K562 (cell line): ENCODE results near the gene EZH1. TPM values are rescaled to one million over a fixed set of nuclear protein-coding genes. Genes with fewer than 3 reads are reported as not detected.
A peak's percentile ranks its signal among the peaks of the same experiment; 100 is the strongest.

ENCODE experiments used
- ELF4 ChIP-seq: fragments of 450-650 bp; formaldehyde crosslinking; IDR thresholded peaks from 2 replicates; pipeline ENCODE4 v1.4.0; 2022; ENCODE audit warnings: missing genetic modification characterization
- FOXM1 ChIP-seq, 2 experiments: fragments of 450-650 bp in 1 of 2; sonication (generic) in 1 of 2; formaldehyde crosslinking in 1 of 2; IDR thresholded peaks; 2 replicates each; pipeline versions ENCODE4 v1.6.1 to v1.9.0; 2017 to 2022; ENCODE audit warnings: low read depth in 2 of 2, mild to moderate bottlenecking in 2 of 2, missing genetic modification reagents in 1 of 2, moderate library complexity in 1 of 2
- KAT7 ChIP-seq: sonication (generic); formaldehyde crosslinking; IDR thresholded peaks from 2 replicates; pipeline ENCODE4 v1.8.0; 2022; ENCODE audit warnings: missing genetic modification reagents, mild to moderate bottlenecking, borderline replicate concordance
- L3MBTL2 ChIP-seq: fragments of 450-650 bp; IDR thresholded peaks from 2 replicates; pipeline ENCODE4 v1.6.1; 2016; ENCODE audit warnings: mild to moderate bottlenecking, moderate library complexity
- NEUROD1 ChIP-seq: fragments of 150-350 bp; IDR thresholded peaks from 2 replicates; pipeline ENCODE4 v1.6.1; 2014; ENCODE audit warnings: borderline replicate concordance, low read length, low read depth; ENCODE audit not compliant: partially characterized antibody
- NFYB ChIP-seq: IDR thresholded peaks from 2 replicates; pipeline ENCODE4 v1.6.1; 2011; ENCODE audit warnings: mild to moderate bottlenecking, moderate library complexity; ENCODE audit not compliant: insufficient read length; ENCODE audit errors: extremely low read depth
- NR4A1 ChIP-seq, 2 experiments: fragments of 250-450 bp in 1 of 2; fragments of 450-650 bp in 1 of 2; sonication (Bioruptor Pico) in 1 of 2; IDR thresholded peaks; 2 replicates each; pipeline versions ENCODE4 v1.4.0 to v1.6.1; 2016 to 2020; ENCODE audit warnings: mild to moderate bottlenecking in 2 of 2, missing compliant biosample characterization in 1 of 2, missing genetic modification characterization in 1 of 2, moderate library complexity in 1 of 2
- PPARD ChIP-seq: fragments of 250-450 bp; sonication (Bioruptor Pico); IDR thresholded peaks from 2 replicates; pipeline ENCODE4 v1.8.0; 2022; ENCODE audit warnings: inconsistent platforms, mild to moderate bottlenecking, moderate library complexity
- RBBP5 ChIP-seq: fragments of 200-600 bp; sonication (generic); IDR thresholded peaks from 2 replicates; pipeline ENCODE4 v1.6.1; 2012; ENCODE audit warnings: borderline replicate concordance, mild to moderate bottlenecking, low read length, control low read depth, inconsistent platforms; ENCODE audit not compliant: insufficient read depth, poor library complexity, severe bottlenecking
- RNF2 ChIP-seq: sonication (generic); IDR thresholded peaks from 2 replicates; pipeline ENCODE4 v1.6.1; 2016
- SAFB ChIP-seq: fragments of 200-400 bp; formaldehyde crosslinking; IDR thresholded peaks from 2 replicates; pipeline ENCODE4 v1.6.1; 2017; ENCODE audit warnings: low read depth, low read length, borderline replicate concordance
- SMAD4 ChIP-seq: fragments of 250-450 bp; sonication (Bioruptor Pico); conservative IDR thresholded peaks from 2 replicates; pipeline ENCODE4 v1.8.0; 2021; ENCODE audit warnings: inconsistent platforms, mild to moderate bottlenecking, moderate library complexity
- THRA ChIP-seq: fragments of 450-650 bp; IDR thresholded peaks from 2 replicates; pipeline ENCODE4 v1.6.1; 2017; ENCODE audit warnings: mild to moderate bottlenecking, moderate library complexity
- U2AF1 ChIP-seq: fragments of 200-400 bp; formaldehyde crosslinking; optimal IDR thresholded peaks from 2 replicates; pipeline ENCODE3; 2017; ENCODE audit warnings: mild to moderate bottlenecking, low read depth, low read length, moderate library complexity
- VEZF1 ChIP-seq: fragments of 200-800 bp; sonication (Bioruptor generic); IDR thresholded peaks from 2 replicates; pipeline ENCODE4 v1.6.1; 2017; ENCODE audit warnings: missing genetic modification characterization, missing compliant biosample characterization
- ZBTB2 ChIP-seq: fragments of 450-650 bp; IDR thresholded peaks from 2 replicates; pipeline ENCODE4 v1.6.1; 2016; ENCODE audit warnings: antibody characterized with exemption
- ZNF436 ChIP-seq: fragments of 250-450, 450-650 bp; sonication (Bioruptor Pico); formaldehyde crosslinking; IDR thresholded peaks from 2 replicates; pipeline ENCODE4 v1.7.0; 2020; ENCODE audit warnings: mild to moderate bottlenecking
- ZNF699 ChIP-seq: fragments of 250-450 bp; sonication (Bioruptor Pico); IDR thresholded peaks from 2 replicates; pipeline ENCODE4 v1.8.0; 2021; ENCODE audit warnings: mild to moderate bottlenecking, moderate library complexity; ENCODE audit not compliant: insufficient replicate concordance
- polyA plus RNA-seq, 8 experiments: library from polyadenylated mRNA; depleted of rRNA in 4 of 8; stranded (reverse) in 5 of 8; unstranded in 3 of 8; fragments of >200 nt; fragmentation: Nextera tagmentation in 2 of 8; fragmentation: Illumina TruSeq in 1 of 8; extraction: Ambion mirVana in 2 of 8; extraction: Trizol in 1 of 8; gene quantifications; 2 replicates each; pipeline versions ENCODE4 v1.2.1 to v1.2.3, GENCODE V29; 2011 to 2014; ENCODE audit warnings: inconsistent platforms in 1 of 8, missing spikeins in 1 of 8
- total RNA-seq, 7 experiments: library from RNA; depleted of rRNA in 6 of 7; stranded (reverse); fragments of >200 nt in 6 of 7; fragmentation: Illumina TruSeq in 2 of 7; extraction: Trizol in 2 of 7; gene quantifications; 2 replicates each; pipeline versions ENCODE4 v1.2.1 to v1.2.3, GENCODE V29; 2011 to 2021; ENCODE audit warnings: low replicate concordance in 1 of 7

Gene EZH1
- total and polyA plus RNA-seq, 9 of the 15 experiments (the other 6 are each of a cell fraction or from before 2014, with no cell fraction given) = 8.6 to 40.8 (median 22.9) TPM

GRCh38 chr17:42679492-42680330, 65.1 kb downstream of the EZH1 start (continued):
- TF ChIP-seq FOXM1 (IDR thresholded peaks at IDR 0.05; ENCODE audit: low read depth) (no peak), FOXM1 (CRISPR knock-in tag; IDR thresholded peaks at IDR 0.05; ENCODE audit: low read depth) (peak; percentile 95; the same call in 1 of the 2 replicates), RBBP5 (peak; percentile 81), ZNF436 (CRISPR knock-in tag) (no peak), ZBTB2 (no peak), SAFB (0 out of 2 replicates have a peak, but pooled peaks have one; percentile 12), PPARD (0 out of 2 replicates have a peak, but pooled peaks have one; percentile 25), ZNF699 (CRISPR knock-in tag) (no peak), VEZF1 (CRISPR knock-in tag) (no peak; the same call in none of the 2 replicates), L3MBTL2 (peak; percentile 95), SMAD4 (CRISPR knock-in tag) (peak; percentile 61), U2AF1 (peak; percentile 47), NR4A1 (CRISPR knock-in tag; IDR thresholded peaks at IDR 0.05) (no peak), NR4A1 (tag; IDR thresholded peaks at IDR 0.05) (0 out of 2 replicates have a peak, but pooled peaks have one; percentile 36), NFYB (no peak), THRA (no peak), KAT7 (CRISPR knock-in tag) (peak; percentile 90; the same call in 1 of the 2 replicates), RNF2 (peak; percentile 61; the same call in 1 of the 2 replicates), NEUROD1 (no peak), ELF4 (CRISPR knock-in tag) (no peak)
